ENCODE measurements around the gene LPIN3.

The LPIN3 gene

GRCh38 chr20:41369673-41370072, 29.1 kb downstream of the LPIN3 start:
- peaks cover 10% of the 10 kb centered on the region for H3K27me3 ChIP-seq (ENCODE audit: insufficient read depth, low read length)
- H3K4me3 ChIP-seq (ENCODE audit: low read length) = no peak overlapping the region

GRCh38 chr20:41370176-41370575, 29.6 kb downstream of the LPIN3 start:
- peaks cover 10% of the 10 kb centered on the region for H3K27me3 ChIP-seq (ENCODE audit: insufficient read depth, low read length)
- H2AFZ ChIP-seq (ENCODE audit: low read depth, low read length) = no peak overlapping the region
- peaks cover 6% of the 10 kb centered on the region for H3K9me3 ChIP-seq (ENCODE audit: low read length)
- no peaks in the 10 kb centered on the region for H3K36me3 ChIP-seq (ENCODE audit: insufficient read depth, low read length)
- H3K4me1 ChIP-seq (ENCODE audit: insufficient read depth, low read length) = peaks cover 3% of the 10 kb centered on the region
- H3K4me3 ChIP-seq (ENCODE audit: low read length) = no peak overlapping the region

More at GRCh38 chr20:41369673-41370072, 29.1 kb downstream of the LPIN3 start:
- no peak overlapping the region for H2AFZ ChIP-seq (ENCODE audit: low read depth, low read length)
- no peaks in the 10 kb centered on the region for H3K36me3 ChIP-seq (ENCODE audit: insufficient read depth, low read length)
- peaks cover 6% of the 10 kb centered on the region for H3K9me3 ChIP-seq (ENCODE audit: low read length)
- peaks cover 3% of the 10 kb centered on the region for H3K4me1 ChIP-seq (ENCODE audit: insufficient read depth, low read length)

GRCh38 chr20:41371371-41371770, 30.8 kb downstream of the LPIN3 start:
- H3K27me3 ChIP-seq (ENCODE audit: insufficient read depth, low read length) = peaks cover 10% of the 10 kb centered on the region

GRCh38 chr20:41373251-41373783, 32.7 kb downstream of the LPIN3 start:
- Histone ChIP-seq H3K4me1 (ENCODE audit: insufficient read depth, low read length) (peaks cover 3% of the 10 kb centered on the region), H2AFZ (ENCODE audit: low read depth, low read length) (no peak overlapping the region), H3K4me3 (ENCODE audit: low read length) (no peak overlapping the region), H3K27me3 (ENCODE audit: insufficient read depth, low read length) (peaks cover 13% of the 10 kb centered on the region), H3K9me3 (ENCODE audit: low read length) (no peaks in the 10 kb centered on the region), H3K36me3 (ENCODE audit: insufficient read depth, low read length) (no peaks in the 10 kb centered on the region)

More at GRCh38 chr20:41371371-41371770, 30.8 kb downstream of the LPIN3 start:
- Histone ChIP-seq H3K36me3 (ENCODE audit: insufficient read depth, low read length) (no peaks in the 10 kb centered on the region), H3K4me1 (ENCODE audit: insufficient read depth, low read length) (peaks cover 3% of the 10 kb centered on the region), H2AFZ (ENCODE audit: low read depth, low read length) (no peak overlapping the region), H3K4me3 (ENCODE audit: low read length) (no peak overlapping the region), H3K9me3 (ENCODE audit: low read length) (peaks cover 6% of the 10 kb centered on the region)

GRCh38 chr20:41373931-41374920, 33.6 kb downstream of the LPIN3 start:
- Histone ChIP-seq H2AFZ (ENCODE audit: low read depth, low read length) (no peak overlapping the region), H3K27me3 (ENCODE audit: insufficient read depth, low read length) (peaks cover 13% of the 10 kb centered on the region), H3K9me3 (ENCODE audit: low read length) (no peaks in the 10 kb centered on the region), H3K36me3 (ENCODE audit: insufficient read depth, low read length) (no peaks in the 10 kb centered on the region), H3K4me3 (ENCODE audit: low read length) (no peak overlapping the region), H3K4me1 (ENCODE audit: insufficient read depth, low read length) (peaks cover 3% of the 10 kb centered on the region)

- H3K9me3 ChIP-seq (ENCODE audit: low read length) = no peaks in the 10 kb centered on the region
- H3K36me3 ChIP-seq (ENCODE audit: insufficient read depth, low read length) = no peaks in the 10 kb centered on the region
- H3K4me3 ChIP-seq (ENCODE audit: low read length) = no peak overlapping the region
- peaks cover 3% of the 10 kb centered on the region for H3K4me1 ChIP-seq (ENCODE audit: insufficient read depth, low read length)
- no peak overlapping the region for H2AFZ ChIP-seq (ENCODE audit: low read depth, low read length)
- peaks cover 13% of the 10 kb centered on the region for H3K27me3 ChIP-seq (ENCODE audit: insufficient read depth, low read length)
These were observed 35.2 kb downstream of the LPIN3 start for GRCh38 chr20:41375846-41376245.

- Histone ChIP-seq H3K4me1 (ENCODE audit: insufficient read depth, low read length) (peaks cover 3% of the 10 kb centered on the region), H3K9me3 (ENCODE audit: low read length) (no peaks in the 10 kb centered on the region), H3K27me3 (ENCODE audit: insufficient read depth, low read length) (peaks cover 13% of the 10 kb centered on the region), H3K4me3 (ENCODE audit: low read length) (no peak overlapping the region), H2AFZ (ENCODE audit: low read depth, low read length) (no peak overlapping the region), H3K36me3 (ENCODE audit: insufficient read depth, low read length) (no peaks in the 10 kb centered on the region)
These were observed 35.7 kb downstream of the LPIN3 start for GRCh38 chr20:41376349-41376748.

GRCh38 chr20:41377275-41377674, 36.7 kb downstream of the LPIN3 start:
- Histone ChIP-seq H2AFZ (ENCODE audit: low read depth, low read length) (no peak overlapping the region), H3K9me3 (ENCODE audit: low read length) (no peaks in the 10 kb centered on the region), H3K36me3 (ENCODE audit: insufficient read depth, low read length) (no peaks in the 10 kb centered on the region), H3K4me1 (ENCODE audit: insufficient read depth, low read length) (peaks cover 3% of the 10 kb centered on the region), H3K4me3 (ENCODE audit: low read length) (no peak overlapping the region), H3K27me3 (ENCODE audit: insufficient read depth, low read length) (peaks cover 13% of the 10 kb centered on the region)

GRCh38 chr20:41379551-41379950, 38.9 kb downstream of the LPIN3 start:
- H2AFZ ChIP-seq (ENCODE audit: low read depth, low read length) = no peak overlapping the region
- H3K9me3 ChIP-seq (ENCODE audit: low read length) = no peaks in the 10 kb centered on the region
- peaks cover 13% of the 10 kb centered on the region for H3K27me3 ChIP-seq (ENCODE audit: insufficient read depth, low read length)
- H3K36me3 ChIP-seq (ENCODE audit: insufficient read depth, low read length) = no peaks in the 10 kb centered on the region
- no peak overlapping the region for H3K4me3 ChIP-seq (ENCODE audit: low read length)
- peaks cover under 1% of the 10 kb centered on the region for H3K4me1 ChIP-seq (ENCODE audit: insufficient read depth, low read length)

- H3K4me3 ChIP-seq (ENCODE audit: low read length) = no peak overlapping the region
- H3K27me3 ChIP-seq (ENCODE audit: insufficient read depth, low read length) = peaks cover 13% of the 10 kb centered on the region
- no peaks in the 10 kb centered on the region for H3K36me3 ChIP-seq (ENCODE audit: insufficient read depth, low read length)
- no peak overlapping the region for H2AFZ ChIP-seq (ENCODE audit: low read depth, low read length)
- H3K4me1 ChIP-seq (ENCODE audit: insufficient read depth, low read length) = no peaks in the 10 kb centered on the region
- H3K9me3 ChIP-seq (ENCODE audit: low read length) = no peaks in the 10 kb centered on the region
These were observed 40.1 kb downstream of the LPIN3 start for GRCh38 chr20:41380551-41381193.

- Histone ChIP-seq H3K27me3 (ENCODE audit: insufficient read depth, low read length) (no peaks in the 10 kb centered on the region), H3K9me3 (ENCODE audit: low read length) (no peaks in the 10 kb centered on the region), H3K4me3 (ENCODE audit: low read length) (no peak overlapping the region), H2AFZ (ENCODE audit: low read depth, low read length) (no peak overlapping the region), H3K4me1 (ENCODE audit: insufficient read depth, low read length) (peaks cover 3% of the 10 kb centered on the region), H3K36me3 (ENCODE audit: insufficient read depth, low read length) (no peaks in the 10 kb centered on the region)
These were observed 42.2 kb downstream of the LPIN3 start for GRCh38 chr20:41382791-41383305.

GRCh38 chr20:41386502-41387427, 46.1 kb downstream of the LPIN3 start:
- no peaks in the 10 kb centered on the region for H3K36me3 ChIP-seq (ENCODE audit: insufficient read depth, low read length)
- no peak overlapping the region for H2AFZ ChIP-seq (ENCODE audit: low read depth, low read length)
- no peaks in the 10 kb centered on the region for H3K9me3 ChIP-seq (ENCODE audit: low read length)
- peaks cover 21% of the 10 kb centered on the region for H3K4me1 ChIP-seq (ENCODE audit: insufficient read depth, low read length)
- no peaks in the 10 kb centered on the region for H3K27me3 ChIP-seq (ENCODE audit: insufficient read depth, low read length)
- no peak overlapping the region for H3K4me3 ChIP-seq (ENCODE audit: low read length)
